Dedifferentiated amniotic fluid mesenchymal stem cell (primary cell): ENCODE measurements around the gene TXNRD1.
"Not testable (repeated sequence)": the region's sequence is repeated elsewhere in the genome, so short reads cannot be mapped to it uniquely, and the experiment has no call there.

ENCODE experiments used
- DNase-seq: peaks from one replicate; pipeline ENCODE4 v3.0.0-alpha.2; 2016; ENCODE audit errors: extremely low spot score

Gene TXNRD1

DNA sequence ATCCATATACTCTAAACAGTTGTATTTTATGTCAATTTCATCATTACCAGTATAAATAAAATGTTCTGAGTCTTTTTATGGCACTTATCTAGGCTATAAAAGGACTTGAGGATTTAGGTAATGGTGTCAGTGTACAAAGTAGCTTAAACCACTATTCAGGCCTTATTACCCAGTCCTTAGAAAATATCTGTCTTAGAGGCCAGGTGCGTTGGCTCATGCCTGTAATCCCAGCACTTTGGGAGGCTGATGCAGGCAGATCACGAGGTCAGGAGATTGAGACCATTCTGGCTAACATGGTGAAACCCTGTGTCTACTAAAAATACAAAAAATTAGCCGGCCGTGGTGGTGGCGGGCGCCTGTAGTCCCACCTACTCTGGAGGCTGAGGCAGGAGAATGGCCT is 112.7 kb downstream of the TXNRD1 start:
- not testable (repeated sequence) for DNase-seq

DNA sequence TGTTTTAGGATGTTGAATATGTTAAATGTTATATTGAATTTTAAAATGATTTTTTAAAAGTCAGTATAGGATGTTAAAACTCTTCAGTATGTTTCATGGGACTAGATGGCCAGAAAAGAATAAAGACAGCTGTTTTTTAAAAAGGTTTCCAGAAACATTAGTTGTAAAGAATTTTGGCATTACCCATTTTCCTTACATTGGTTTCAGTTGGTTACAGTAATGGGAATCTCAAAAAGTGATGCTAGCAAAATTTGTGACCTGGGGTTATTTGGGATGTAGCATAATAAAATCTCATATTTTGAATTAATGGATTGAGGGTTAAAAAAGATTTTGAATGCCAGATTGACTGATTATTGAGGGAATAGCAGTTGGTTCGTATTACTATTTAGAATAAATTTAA is 113.2 kb downstream of the TXNRD1 start:
- no peak for DNase-seq

DNA sequence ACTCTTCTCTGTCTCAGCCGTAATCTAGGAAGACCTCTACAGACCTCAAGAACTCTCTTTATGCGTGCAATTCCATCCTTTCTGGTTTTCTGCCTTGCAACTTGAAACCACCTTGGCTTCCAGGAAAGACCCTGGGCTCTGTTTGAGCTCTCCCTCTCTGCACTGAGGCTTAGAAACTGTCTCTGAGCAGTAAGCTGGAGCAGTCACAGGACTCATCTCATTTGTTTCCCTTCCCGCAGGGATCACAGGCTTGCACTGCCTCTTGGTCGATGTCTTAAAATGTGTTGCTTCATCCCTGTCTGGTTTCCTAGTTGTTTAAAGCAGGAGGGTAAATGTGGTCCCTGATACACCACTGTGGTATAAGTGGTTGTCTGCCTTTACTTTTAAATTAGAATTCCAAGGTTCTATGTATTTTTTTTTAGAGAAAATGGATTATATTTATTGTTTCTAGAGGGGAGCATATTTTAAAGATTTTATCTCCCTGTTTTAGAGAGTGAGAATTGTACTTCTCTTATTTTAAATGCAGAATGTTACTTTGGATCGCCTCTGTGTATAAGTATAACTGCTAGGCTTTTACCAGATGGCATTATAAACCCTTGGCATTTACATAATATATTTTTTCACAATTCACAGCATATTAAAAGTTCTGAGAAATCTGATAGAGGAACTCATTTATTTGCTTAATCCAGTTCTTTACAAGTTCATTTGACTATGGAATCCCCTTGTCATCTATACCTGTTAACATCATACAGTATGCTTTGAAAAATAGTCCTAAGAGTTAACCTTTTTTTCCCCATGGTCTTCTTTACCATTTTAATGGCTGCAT is 114.3 kb downstream of the TXNRD1 start:
- no peak for DNase-seq

DNA sequence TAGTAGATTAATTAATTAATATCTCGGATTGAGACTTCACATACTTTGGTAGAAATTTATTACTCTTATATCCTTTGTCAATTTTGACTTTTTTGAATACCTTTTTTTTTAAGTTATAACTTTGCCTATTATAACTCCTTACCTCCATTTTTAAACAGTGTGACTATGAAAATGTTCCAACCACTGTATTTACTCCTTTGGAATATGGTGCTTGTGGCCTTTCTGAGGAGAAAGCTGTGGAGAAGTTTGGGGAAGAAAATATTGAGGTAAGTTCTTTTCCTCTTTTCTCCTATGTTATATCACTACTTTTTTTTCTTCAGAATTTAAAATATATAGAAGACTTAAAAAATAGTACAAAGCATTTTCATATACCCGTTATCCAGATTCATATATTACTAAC is 115.8 kb downstream of the TXNRD1 start:
- DNase-seq, result no peak

DNA sequence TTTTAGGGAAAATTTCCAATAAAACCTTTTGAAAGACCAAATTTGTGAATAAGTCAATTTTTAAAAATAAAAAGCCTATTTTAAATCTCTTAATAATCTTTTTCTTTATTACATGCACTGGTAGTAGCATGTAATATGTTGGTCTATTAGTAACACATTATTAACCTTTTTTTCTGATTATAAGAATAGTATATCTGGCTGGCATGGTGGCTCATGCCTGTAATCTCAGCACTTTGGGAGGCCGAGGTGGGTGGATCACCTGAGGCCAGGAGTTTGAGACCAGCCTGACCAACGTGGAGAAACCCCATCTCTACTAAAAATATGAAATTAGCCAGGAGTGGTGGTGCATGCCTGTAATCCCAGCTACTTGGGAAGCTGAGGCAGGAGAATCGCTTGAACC is 116.7 kb downstream of the TXNRD1 start:
- DNase-seq, result not testable (repeated sequence)

GRCh38 chr12:104333692-104334255 is 118.2 kb downstream of the TXNRD1 start:
- DNase-seq, result no peak

DNA sequence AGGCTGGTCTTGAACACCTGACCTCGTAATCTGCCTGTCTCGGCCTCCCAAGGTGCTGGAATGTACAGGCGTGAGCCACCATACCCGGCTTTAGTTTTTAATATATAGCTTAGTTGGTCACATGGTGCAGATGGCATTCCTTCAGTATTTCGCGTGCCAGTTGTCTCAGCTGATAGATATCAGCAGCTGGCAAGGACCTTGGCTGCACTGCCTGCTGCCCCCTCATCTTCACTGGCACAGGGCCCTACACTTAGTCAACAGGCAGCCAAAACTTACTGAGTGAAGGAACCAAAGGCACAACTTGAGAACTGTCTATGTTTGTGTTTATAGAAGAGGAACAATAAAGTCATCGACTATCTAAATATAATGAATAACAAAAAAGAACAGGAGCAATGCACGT is 119.0 kb downstream of the TXNRD1 start:
- no peak for DNase-seq

GRCh38 chr12:104336115-104336514 is 120.5 kb downstream of the TXNRD1 start:
- DNase-seq, result no peak

- no peak for DNase-seq
Measured at GRCh38 chr12:104337030-104337558, 121.5 kb downstream of the TXNRD1 start.

DNA sequence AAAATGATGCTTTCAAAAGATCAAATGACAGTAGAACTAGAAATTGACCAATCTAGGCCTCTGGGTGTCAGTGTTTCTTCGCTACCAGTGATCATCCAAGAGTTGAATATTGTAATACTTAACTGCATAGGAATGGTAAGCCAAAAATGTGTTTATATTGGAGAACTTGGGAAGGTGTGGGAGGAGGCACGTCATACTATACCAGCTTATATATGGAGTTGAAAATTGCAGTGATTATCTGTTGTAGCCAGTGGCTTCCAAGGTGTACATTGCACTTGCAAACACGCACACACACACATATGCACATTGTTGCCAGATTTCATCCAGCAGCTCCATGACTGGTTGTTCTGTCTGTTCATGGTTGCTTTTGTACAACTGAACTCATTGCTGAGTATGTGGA is 124.1 kb downstream of the TXNRD1 start:
- no peak for DNase-seq

GRCh38 chr12:104340177-104340576 is 124.6 kb downstream of the TXNRD1 start:
- no peak for DNase-seq

DNA sequence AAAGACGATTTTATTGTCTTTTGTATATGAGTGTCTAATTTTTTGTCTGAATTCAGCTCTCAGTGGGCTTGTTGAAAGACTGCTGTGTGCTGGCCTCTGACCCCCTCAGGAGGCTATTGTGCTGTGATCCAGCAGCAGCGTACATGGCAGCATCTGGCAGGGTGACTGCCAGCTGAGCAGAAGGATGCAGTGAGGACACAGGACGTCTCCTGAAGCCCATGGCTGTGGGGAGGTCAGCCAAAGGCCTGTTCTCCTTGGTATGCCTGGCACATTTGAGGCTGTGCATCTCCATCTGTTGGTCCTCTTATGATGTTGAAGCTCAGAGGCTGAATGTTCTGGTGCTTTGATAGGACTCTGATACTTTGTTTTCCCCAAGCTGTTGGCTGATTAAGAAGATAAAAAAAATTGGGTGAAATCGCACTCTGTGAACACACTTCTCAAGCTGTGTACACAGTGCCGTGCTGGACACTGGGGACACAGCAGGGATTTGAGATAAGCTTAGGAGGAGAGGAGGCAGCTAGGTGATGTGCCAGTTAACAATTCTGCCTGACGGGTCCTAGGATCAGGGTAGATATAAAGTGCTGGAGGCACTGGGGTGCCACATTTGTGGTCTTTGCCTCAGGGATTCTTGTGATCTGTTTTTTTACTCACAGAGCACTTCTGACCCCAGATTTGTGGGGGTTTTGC is 125.5 kb downstream of the TXNRD1 start:
- DNase-seq, result no peak

GRCh38 chr12:104342147-104342546 is 126.6 kb downstream of the TXNRD1 start:
- DNase-seq, result no peak

DNA sequence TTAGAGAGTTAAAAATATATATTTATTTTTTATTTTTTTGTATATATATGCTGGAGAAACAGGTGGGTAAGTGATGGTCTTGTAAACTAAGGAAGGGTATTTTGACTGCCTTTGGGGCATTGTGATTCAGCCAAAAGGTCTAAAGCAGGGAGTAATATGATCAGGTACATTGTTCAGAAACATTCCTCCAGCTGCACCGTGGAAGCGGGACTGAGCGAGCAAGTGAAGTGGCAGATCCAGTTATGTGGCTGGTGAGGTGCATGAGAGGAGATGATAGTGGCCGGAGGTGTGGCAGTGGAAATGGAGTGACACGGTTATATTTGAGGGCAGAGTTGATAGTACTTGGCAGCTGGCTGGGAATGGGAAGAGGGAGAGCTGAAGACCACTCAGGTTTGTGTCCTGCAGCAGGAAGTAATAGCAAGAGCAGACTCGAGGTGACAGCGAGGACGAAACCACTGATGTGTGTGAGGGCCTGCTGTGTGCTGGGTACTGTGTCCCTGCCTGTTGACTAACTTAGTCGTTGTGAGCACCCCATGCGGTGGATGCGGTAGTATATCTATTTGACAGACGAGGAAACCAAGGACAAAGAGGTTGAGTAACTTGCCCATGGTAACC is 127.2 kb downstream of the TXNRD1 start:
- no peak for DNase-seq

DNA sequence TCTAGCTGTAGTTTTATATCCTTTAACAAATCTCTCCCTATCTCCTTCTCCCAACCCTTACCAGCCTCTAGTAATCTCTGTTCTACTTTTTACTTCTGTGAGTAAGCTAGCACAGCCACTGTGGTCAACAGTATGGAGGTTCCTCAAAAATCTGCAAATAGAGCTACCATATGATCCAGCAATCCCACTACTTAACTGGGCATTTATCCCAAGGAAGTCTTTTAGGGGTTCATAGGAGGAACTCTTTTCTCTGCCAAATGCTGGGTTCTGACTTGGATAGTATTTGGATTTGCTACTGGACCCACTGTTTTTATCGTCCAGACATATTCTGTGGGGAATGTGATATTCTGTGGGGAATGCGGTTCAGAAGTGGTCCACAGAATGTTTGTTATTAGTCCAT is 129.1 kb downstream of the TXNRD1 start:
- DNase-seq, result no peak

GRCh38 chr12:104345234-104346066 is 129.9 kb downstream of the TXNRD1 start:
- DNase-seq, result no peak

DNA sequence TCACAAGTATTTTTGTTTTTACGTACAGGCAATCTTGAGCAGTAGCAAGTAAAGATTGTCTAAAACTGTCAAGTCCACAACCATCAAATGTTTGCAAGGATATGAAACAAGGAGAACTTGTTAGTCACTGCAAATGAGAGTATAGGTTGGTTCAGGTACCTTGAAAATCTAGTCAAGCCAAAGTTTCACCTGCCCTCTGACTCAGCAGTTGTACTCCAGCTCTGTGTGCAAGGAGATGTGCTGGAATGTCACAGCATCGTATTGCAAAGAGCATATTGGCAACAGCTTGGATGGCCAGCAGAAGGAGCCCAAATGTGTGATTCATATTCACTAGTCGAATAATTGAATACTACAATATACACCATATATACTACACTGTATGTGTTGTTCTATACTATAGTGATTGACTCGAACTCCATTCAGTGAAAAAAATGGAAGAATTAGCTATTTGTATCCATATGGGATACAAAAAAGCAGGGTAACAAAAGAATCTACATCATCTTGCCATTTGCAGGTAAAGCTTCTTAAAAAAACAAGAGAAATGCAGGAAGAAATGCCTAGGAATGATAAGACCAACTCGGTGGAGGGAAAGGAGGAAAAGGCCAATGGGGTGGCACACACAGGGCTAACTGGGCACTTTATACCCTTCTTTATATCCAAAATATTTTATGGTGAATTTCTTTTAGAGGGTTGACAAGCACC is 131.9 kb downstream of the TXNRD1 start:
- no peak for DNase-seq

DNA sequence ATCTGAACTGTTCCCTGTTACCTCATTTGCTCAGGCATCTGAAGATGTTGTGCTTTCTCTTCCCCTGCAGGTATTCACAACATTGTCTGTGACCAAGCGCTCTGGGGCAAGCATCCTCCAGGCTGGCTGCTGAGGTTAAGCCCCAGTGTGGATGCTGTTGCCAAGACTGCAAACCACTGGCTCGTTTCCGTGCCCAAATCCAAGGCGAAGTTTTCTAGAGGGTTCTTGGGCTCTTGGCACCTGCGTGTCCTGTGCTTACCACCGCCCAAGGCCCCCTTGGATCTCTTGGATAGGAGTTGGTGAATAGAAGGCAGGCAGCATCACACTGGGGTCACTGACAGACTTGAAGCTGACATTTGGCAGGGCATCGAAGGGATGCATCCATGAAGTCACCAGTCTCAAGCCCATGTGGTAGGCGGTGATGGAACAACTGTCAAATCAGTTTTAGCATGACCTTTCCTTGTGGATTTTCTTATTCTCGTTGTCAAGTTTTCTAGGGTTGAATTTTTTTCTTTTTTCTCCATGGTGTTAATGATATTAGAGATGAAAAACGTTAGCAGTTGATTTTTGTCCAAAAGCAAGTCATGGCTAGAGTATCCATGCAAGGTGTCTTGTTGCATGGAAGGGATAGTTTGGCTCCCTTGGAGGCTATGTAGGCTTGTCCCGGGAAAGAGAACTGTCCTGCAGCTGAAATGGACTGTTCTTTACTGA is 132.9 kb downstream of the TXNRD1 start:
- DNase-seq, result no peak

GRCh38 chr12:104348994-104349494 is 133.5 kb downstream of the TXNRD1 start:
- DNase-seq, result no peak
